ENCODE measurements around the gene PLPPR1. TPM values are rescaled to one million over a fixed set of nuclear protein-coding genes. Genes with fewer than 3 reads are reported as not detected.
A peak's percentile ranks its signal among the peaks of the same experiment; 100 is the strongest.

The PLPPR1 gene
- total and polyA plus RNA-seq, 2 of the 13 experiments (the other 11 are each of a cell fraction or from before 2014, with no cell fraction given) = 16.0 to 84.7 TPM

DNA sequence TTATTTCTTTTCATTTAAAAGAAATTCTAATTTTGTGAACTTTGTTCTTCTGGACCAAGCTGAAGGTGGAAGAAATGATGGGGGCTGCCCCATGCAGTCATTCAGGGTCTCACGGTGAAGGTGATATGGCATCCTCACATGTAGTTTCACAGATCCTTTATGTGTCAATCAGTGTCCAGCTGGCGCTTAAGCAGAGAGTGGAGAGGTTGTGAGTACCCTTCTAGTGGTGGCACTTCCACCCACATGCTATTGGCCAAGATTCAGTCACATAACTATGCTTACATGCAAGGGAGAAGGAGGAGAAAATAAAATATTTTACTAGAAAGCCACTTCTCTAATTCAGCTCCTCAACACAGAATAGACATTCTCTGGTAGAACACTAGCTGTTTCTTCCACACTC, 34.7 kb downstream of the PLPPR1 start:
- Histone ChIP-seq H3K9me3 (ENCODE audit: low read length) (no peaks in the 10 kb centered on the region), H3K4me1 (ENCODE audit: insufficient read depth, low read length) (peaks cover 42% of the 10 kb centered on the region), H3K4me3 (replicated peaks in 1 of 3; ENCODE audit: insufficient read depth in 1 of 3, low read depth in 2 of 3, low read length in 3 of 3) (no peak overlapping the region; a peak in 1 of 6 replicates), H3K27ac (ENCODE audit: extremely low read length, insufficient read depth, low read length) (peak overlapping the region; percentile 64), H3K27me3 (ENCODE audit: control insufficient read depth in 1 of 2, insufficient read depth in 2 of 2, low read length in 2 of 2) (no peaks in the 10 kb centered on the region), H3K4me2 (ENCODE audit: low read depth, low read length) (peak overlapping the region; percentile 53), H2AFZ (ENCODE audit: low read length) (no peak overlapping the region), H4K20me1 (ENCODE audit: insufficient read depth, low read length) (no peaks in the 10 kb centered on the region), H3K79me2 (ENCODE audit: insufficient read depth, low read length) (no peaks in the 10 kb centered on the region), H3K9ac (ENCODE audit: insufficient read depth, low read depth, low read length) (peak overlapping the region; percentile 53; the same call in 1 of the 2 replicates), H3K36me3 (replicated peaks in 1 of 2; ENCODE audit: control insufficient read depth in 1 of 2, insufficient read depth in 2 of 2, low read length in 2 of 2) (no peaks in the 10 kb centered on the region)
- intact Hi-C loops (cut with micrococcal nuclease; ENCODE audit: unreplicated experiment) (loop anchor here (1.0 kb wide), 1 partner anchor 252 kb away; no protein-coding TSS in a partner anchor), in situ Hi-C loops (cut with HindIII; ENCODE audit: extremely low pct_ligation_motif_present, low pct_unique_long_range_greater_than_20kb) (no loop called here)
- POLR2A ChIA-PET = interaction anchor here (1.1 to 3.9 kb wide), 2 partner anchors 34 to 335 kb away, joined by 4 to 19 read pairs; partner anchors contain the start of genes MRPL50, PLPPR1 and ZNF189
- 46% methylated on average over 2 of the region's 2 CpGs for WGBS (ENCODE audit: low lambda C conversion rate)
- FAIRE-seq = no peak
- TSS peak; percentile 97 for BruUV-seq (replicated peaks)
- CTCF ChIA-PET (ENCODE audit: low intra/inter-chr PET ratio, low total read pairs) = no interaction called here
- no peak for DNase-seq (ENCODE audit: low spot score)
- TF ChIP-seq, protein P1, sequence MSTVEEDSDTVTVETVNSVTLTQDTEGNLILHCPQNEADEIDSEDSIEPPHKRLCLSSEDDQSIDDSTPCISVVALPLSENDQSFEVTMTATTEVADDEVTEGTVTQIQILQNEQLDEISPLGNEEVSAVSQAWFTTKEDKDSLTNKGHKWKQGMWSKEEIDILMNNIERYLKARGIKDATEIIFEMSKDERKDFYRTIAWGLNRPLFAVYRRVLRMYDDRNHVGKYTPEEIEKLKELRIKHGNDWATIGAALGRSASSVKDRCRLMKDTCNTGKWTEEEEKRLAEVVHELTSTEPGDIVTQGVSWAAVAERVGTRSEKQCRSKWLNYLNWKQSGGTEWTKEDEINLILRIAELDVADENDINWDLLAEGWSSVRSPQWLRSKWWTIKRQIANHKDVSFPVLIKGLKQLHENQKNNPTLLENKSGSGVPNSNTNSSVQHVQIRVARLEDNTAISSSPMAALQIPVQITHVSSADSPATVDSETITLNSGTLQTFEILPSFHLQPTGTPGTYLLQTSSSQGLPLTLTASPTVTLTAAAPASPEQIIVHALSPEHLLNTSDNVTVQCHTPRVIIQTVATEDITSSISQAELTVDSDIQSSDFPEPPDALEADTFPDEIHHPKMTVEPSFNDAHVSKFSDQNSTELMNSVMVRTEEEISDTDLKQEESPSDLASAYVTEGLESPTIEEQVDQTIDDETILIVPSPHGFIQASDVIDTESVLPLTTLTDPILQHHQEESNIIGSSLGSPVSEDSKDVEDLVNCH (CRISPR knock-in tag; IDR thresholded peaks at IDR 0.05) = no peak
- no peak for TF ChIP-seq RFX5 (IDR thresholded peaks at IDR 0.05; ENCODE audit: low read depth, low read length)
- TF ChIP-seq KDM3A (CRISPR knock-in tag; IDR thresholded peaks at IDR 0.05; ENCODE audit: low read depth) = no peak
- peak; percentile 12; the same call in 1 of the 2 replicates for TF ChIP-seq PHF21A (CRISPR knock-in tag; IDR thresholded peaks at IDR 0.05)
- no peak for TF ChIP-seq SP5 (CRISPR knock-in tag; IDR thresholded peaks at IDR 0.05; ENCODE audit: borderline replicate concordance, low read depth)
- 0 out of 2 replicates have a peak, but pooled peaks have one; percentile 3 for TF ChIP-seq NCOA1 (CRISPR knock-in tag; IDR thresholded peaks at IDR 0.05)
- TF ChIP-seq RAD51 (IDR thresholded peaks at IDR 0.05; ENCODE audit: borderline replicate concordance) = no peak
- no peak for TF ChIP-seq ZNF552 (CRISPR knock-in tag; IDR thresholded peaks at IDR 0.05; ENCODE audit: borderline replicate concordance)
- ATAC-seq = peak; percentile 57
